A172 (cell line): ENCODE results near the gene RSPH10B2. TPM values are rescaled to one million over a fixed set of nuclear protein-coding genes. Genes with fewer than 3 reads are reported as not detected.
"Not testable (repeated sequence)": the region's sequence is repeated elsewhere in the genome, so short reads cannot be mapped to it uniquely, and the experiment has no call there.

Source experiments
- DNase-seq: peaks from one replicate; pipeline ENCODE4 v3.0.0-alpha.2; 2015; ENCODE audit warnings: low spot score
- total RNA-seq: library from RNA; depleted of rRNA; stranded (reverse); fragments of >200 nt; shearing (Covaris generic); gene quantifications from 2 replicates; pipeline ENCODE4 v1.2.3, GENCODE V29; 2014

The RSPH10B2 gene
- total RNA-seq, 1 experiment from 2014 or later, result not detected

DNA sequence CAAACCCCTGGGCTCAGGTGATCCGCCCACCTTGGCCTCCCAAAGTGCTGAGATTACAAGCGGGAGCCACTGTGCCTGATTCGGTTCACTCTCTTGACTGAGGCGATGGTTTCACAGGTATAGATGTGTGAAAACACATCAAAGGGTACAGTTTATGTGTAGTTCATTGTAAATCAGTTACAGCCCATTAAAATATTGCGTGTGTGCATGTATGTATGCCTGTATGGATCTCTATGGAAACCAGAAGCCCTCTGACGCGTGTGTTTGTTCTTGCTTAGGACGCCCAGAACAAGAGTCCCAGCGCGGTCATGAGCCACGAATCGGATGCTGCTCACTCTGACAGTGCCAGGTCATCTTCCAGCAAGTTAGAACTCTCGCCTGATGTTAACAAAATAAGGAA, 35.5 kb downstream of the RSPH10B2 start:
- not testable (repeated sequence) for DNase-seq

DNA sequence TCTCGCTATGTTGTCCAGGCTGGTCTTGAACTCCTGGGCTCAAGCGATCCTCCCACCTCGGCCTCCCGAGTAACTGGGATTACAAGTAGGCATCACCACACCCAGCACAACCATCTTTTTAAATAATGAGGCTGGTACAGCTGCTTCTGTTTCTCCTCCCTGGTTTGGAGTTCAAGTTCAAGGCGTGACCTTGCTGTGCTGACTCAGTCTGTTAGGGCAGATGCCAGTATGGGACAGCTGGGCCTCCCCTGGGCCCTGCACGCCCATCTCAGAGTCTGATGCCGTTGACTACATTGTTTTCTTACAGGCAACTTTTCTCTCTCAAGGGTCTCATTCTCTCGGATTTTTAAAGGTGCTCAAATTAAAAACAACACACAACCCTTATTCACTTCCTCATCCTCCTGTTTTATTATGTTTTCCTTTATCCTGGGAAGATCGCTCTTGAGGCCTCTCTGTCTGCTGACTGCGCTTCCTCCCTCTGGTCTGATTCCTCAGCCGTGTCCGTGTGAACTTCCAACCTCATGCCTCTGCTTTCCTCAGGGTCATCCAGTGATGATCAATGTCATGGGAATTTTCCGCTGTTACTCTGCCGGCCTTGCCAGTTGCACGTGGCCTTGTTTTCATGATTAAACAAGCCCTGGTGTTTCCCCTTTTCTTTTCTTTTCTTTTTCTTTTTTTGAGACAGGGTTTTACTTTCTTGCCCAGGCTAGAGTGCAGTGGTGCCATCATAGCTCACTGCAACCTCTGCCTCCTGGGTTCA, 38.4 kb downstream of the RSPH10B2 start:
- DNase-seq, result peak; percentile 64

DNA sequence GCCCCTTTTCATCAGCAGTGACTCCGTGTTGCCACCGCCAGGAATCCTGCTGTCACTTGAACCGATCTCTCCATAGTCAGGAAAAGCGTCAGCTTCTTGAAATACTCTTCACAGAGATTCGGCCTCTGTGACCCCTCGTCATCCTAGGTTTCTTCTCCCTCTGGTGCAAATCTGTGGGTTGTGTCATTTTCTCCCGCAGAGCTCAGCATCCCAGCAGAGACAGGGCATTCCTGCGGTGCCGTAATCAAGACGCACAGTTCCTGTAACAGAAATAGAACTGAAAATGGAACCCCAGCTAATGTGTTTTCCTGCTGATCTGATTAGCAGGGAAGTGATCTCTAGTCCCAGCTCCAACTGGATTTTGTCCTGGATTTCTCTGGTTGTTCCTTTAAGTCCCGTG, 40.4 kb downstream of the RSPH10B2 start:
- DNase-seq, result not testable (repeated sequence)

DNA sequence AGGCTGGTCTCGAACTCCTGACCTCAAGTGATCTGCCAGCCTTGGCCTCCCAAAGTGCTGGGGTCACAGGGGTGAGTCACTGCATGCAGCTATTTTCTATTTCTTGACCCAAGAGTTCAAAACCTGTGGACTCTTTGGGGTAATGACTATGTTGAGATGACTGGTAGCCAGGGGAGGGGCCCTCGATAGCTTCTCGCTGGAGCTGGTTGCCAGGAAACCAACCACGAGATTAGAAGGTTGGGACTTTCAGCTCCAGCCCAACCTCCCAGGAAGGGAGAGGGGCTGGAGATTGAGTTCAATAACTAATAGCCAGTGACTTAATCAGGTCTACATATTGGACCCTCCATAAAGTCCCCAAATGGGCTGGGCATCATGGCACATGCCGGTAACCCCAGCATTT, 43.3 kb downstream of the RSPH10B2 start:
- DNase-seq, result peak; percentile 10

DNA sequence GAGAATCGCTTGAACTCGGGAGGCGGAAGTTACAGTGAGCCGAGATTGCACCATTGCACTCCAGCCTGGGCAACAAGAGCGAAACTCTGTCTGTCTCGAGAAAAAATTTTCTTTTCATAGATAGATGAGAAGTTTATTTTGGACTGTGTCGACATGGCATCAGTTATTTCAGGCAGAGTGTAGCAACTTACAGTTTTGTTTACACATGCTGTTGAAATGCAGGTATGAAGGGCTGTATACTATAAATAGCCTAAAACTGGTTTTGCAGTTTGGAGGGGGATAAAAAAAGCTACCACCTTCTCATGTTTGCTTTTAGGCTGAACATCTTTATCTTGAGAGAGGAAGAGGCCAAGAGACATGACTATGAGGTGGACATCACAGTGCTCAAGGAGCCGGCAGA, 44.1 kb downstream of the RSPH10B2 start:
- not testable (repeated sequence) for DNase-seq

DNA sequence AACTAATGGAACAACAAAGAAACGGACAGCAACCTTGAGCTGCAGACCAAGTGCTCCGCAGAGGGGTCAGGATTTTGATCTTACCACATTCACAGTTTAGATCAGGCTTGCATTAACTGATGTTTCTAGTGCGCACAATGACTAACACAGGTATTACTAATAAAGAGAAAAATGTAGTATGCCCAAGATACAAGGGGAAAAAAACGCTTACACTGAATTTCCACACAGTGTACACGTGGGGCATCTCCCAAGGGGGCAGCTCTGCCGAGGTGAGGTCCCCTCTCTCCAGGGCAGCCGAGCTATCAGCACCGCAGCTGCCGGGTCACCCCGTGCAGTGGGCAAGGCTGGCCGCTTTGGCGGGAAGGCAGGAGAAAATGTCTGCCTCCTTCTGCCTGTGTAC, 46.0 kb downstream of the RSPH10B2 start:
- not testable (repeated sequence) for DNase-seq

DNA sequence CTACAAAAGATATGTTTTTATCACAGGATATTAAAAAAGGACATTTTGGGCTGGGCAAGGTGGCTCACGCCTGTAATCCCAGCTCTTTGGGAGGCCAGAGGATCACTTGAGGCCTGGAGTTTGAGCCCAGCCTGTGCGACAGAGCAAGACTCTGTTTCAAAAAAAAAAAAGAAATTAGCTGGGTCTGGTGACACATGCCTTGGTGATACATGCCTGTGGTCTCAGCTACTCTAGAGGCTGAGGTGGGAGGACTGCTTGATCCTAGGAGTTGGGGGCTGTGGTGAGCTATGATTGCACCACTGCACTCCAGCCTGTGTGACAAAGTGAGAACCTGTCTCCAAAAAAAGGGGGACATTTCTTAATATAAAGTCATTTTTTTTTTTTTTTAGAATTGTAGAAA, 46.4 kb downstream of the RSPH10B2 start:
- not testable (repeated sequence) for DNase-seq

DNA sequence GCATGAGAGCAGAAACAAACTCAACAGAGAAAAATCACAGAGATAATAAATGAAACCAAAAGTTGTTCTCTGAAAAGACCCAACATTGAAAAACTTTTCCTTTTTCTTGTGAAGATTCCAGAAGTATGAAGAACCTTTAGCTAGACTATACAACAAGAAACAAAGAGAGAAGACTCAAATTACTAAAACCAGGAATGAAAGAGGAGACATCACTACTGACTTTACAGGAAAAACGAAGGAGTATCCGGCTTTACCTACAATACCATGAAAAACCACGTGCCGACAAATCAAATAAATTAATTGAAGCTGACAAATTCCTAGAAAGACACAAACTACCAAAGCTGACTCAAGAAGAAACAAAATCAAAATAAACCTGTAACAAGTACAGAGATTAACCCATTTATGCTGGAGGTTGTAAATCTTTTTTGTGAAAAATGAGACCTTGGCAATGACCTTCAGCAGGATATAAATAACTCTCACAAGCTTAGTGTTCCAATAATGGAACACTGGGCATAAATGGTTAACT, 53.6 kb downstream of the RSPH10B2 start:
- DNase-seq, result not testable (repeated sequence)

DNA sequence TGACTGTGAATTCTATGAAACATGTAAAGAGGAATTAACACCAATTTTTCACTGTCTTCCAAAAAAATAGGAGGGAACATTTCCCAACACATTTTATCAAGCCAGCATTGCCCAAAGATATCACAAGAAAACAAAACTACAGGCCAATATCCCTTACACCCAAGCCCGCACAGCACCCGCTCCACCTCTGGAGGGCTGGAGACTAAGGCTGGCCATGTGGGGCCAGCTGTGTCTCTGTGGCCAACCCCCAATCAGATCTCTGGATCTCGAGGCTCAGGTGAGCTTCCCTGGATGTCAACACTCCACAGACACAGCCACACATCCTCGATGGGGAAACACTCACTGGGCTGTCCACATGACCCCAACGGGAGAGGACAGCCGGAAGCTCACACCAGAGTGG, 54.1 kb downstream of the RSPH10B2 start:
- DNase-seq, result not testable (repeated sequence)

DNA sequence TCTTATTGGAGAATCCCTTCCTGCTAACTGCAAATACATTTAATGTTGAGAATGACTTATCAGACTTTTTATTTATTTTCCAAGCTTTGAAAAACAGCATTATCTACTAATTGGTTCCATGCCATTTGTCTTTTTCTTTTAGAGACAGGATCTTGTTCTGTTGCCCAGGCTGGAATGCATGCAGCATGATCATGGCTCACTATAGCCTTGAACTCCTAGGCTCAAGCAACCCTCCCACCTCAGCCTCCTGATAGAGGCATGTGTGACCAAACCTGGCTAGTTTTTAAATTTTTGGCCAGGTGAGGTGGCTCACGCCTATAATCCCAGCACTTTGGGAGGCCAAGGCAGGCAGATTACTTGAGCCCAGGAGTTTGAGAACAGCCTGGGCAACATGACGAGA, 59.1 kb downstream of the RSPH10B2 start:
- DNase-seq, result not testable (repeated sequence)

DNA sequence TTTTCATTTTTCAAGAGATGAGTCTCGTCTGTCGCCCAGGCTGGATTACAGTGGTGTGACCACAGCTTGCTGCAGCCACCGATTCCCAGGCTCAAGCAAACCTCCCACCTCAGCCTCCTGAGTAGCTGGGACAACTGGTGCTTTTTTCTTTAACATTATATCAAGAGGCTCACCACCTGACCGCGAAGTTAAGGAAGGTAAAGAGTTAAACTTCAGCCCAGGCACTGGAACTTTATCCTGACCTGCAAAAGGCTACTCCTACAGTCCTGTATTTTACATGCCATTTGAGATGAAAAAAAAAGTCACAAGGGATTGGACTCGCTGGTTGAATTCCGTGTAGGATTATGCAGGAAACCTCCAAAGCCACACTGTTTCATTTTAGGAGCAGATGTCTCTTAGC, 61.6 kb downstream of the RSPH10B2 start:
- DNase-seq, result not testable (repeated sequence)

DNA sequence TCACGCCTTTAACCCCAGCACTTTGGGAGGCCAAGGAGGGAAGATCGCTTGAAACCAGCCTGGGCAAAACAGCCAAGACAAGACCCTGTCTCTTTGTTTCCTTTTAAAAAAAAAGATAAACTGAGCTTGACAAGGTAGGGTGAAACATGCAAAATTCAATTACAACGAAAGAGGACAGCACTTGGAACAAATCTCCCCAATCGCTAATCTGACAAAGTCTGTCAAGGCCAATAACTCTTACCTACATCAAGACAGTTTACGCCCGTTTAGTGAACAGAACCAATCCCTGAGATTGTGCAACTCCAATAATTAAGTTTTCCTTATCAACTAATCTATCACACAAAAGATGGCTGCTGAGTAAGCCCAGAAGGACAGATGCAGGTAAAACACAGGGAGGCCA, 67.7 kb downstream of the RSPH10B2 start:
- not testable (repeated sequence) for DNase-seq

DNA sequence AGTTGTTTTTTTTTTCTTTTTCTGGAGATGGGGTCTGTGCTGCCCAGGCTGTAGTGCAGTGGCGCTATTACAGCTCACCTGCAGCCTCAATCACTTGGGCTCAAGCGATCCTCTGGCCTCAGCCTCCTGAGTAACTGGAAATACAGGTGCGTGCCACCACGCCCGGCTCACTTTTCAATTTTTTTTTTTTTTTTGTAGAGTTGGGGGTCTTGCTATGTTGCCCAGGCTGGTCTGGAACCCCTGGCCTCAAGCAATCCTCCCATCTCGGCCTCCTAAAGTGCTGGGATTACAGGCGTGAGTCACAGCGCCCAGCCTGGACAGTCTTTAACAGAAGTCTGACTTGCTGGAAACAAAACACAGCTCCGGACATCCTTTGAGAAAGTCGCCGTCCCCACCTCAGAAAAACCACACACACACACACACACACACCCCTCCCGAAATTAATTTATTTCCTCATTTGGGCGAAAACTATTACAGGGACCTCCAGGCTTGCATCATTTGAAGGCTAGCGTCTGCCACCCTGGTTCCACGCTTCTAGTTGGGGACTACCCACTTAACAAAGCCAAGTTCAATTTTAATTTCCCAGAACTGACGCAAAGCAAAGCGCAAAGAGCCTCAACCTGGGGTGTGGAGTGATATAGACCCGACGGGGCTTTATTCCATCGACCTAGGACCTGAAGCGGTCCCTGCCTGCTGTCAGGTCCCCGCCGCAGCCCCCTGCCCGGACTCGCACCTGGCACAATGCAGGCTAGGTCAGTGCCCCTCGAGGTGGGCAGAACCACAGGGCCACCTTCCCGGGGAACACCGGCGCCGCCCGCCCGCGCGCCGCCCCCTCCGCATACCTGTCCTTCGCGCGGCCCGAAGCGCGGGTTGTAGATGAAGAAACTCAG, 71.6 kb downstream of the RSPH10B2 start:
- DNase-seq, result not testable (repeated sequence)

DNA sequence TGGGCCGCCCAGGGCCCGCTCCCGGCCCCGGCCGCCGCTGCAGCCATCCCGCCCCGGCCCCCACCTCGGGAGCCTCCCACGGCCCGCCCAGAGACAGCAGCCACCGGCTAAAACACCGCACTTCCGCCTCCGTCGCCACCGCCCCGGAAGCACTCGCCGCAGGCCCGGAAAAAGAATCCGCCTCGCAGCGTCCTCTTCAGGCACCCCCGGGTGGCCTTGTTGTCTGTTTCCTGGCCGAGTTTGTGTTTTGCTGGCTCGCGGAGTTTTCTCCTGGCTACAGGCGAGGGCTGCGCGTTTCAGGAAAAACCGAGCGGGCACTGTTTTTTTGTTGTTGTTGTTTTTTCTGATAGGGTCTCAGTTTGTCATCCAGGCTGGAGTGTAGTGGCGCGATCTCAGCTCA, 72.2 kb downstream of the RSPH10B2 start, which contains the start of gene CCZ1B:
Gene CCZ1B (minus strand): TSS at position 125 of the 400 bp plus-strand sequence. CDS start 78 bp downstream, at position 47.
- DNase-seq, result peak; percentile 57

DNA sequence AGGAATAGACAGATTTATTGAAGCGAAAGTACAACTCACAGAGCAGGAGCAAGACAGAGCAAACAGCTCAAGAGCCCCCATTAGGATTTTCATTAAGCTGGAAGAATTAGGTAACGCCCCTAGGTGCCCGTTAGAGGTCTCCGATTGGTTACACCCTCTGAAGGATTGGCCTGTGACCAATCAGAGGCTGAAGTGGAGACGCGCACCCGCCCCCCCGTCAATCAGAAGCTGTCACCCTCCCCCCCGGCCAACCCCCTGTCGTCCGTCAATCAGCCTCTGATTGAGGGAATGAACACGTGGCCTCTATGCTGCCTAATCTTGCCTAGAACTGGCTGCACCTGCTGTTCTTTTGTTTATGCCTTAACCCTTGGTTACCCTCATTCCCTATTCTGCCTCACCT, 73.3 kb downstream of the RSPH10B2 start:
- DNase-seq, result not testable (repeated sequence)

DNA sequence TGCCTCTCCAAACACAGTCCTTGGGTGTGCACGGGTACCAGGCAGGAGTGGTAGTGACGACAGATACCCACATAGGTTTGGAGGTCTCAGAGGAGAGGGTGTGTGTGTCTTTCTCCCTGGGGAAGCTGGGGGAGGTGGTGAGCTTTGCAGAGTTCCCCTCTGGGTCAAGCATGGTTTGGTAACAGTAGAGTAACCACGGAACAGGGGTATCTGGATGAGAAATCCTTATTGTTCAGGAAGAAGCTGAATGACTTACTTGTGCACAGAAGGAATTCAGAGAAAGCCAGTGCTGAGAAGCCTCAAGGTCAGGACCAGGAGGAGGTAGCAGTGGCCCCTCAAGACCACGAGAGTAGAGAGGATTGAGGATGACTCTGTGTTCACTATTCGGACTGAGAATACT, 75.7 kb downstream of the RSPH10B2 start:
- peak; percentile 14 for DNase-seq

DNA sequence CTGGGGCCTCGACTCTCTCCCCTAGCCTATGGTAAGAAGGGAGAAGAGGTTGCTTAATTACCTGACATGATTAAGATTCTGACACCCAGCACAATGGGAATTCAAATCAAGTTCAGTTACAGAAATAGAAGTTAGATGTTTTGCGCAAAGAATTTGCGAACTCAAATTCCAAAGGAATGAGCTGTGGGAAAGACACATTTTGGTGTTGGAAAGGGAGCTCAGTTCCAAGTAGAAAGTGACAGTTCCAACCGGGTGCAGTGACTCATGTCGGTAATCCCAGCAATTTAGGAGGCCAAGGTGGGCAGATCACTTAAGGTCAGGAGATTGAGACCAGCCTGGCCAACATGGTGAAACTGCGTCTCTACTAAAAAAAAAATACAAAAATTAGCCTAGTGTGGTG, 76.1 kb downstream of the RSPH10B2 start:
- peak; percentile 72 for DNase-seq

DNA sequence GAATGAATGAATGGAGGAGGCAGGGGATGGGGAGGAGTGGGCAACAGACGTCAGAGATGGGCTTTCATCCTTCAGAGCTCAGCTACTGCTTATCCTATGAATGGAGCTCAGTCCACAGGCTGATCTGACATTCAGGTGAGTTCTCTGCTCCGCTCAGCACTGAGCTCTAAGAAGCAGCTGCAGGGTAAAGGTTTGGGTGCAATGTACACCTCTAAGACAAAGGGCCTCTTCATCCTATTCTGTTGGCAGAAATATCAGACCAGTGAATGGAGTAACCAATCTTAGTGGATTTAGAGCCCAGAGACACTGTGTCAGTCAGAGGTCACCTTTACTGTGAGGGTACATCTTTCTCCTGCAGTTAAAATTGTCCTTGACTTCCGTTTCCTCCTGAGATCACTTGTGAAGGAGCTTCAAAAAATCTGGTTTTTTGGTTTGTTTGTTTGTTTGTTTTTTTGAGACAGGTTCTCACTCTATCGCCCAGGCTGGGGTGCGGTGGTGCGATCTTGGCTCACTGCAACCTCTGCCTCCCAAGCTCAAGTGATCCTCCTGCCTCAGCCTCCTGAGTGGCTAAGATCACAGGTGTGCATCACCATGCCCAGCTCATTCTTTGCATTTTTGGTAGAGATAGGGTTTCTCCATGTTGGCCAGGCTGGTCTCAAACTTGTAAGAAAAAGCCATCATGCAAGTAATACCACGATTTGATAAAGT, 77.3 kb downstream of the RSPH10B2 start:
- no peak for DNase-seq

DNA sequence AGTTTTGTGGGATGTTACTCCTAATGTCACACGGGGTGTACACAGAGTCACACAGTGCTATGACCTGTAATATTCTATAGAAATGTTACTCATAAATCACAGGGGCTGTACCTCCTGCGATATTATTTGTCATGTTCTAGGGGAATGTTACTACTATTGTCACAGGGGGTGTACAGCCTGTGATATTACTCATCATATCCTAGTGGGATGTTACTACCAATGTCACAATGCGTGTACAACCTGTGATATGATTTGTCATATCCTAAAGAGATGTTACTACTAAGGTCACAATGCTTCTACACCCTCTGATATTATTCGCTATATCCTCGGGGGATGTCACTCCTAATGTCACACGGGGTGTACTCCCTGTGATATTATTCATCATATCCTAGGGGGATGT, 79.7 kb downstream of the RSPH10B2 start:
- DNase-seq, result no peak

DNA sequence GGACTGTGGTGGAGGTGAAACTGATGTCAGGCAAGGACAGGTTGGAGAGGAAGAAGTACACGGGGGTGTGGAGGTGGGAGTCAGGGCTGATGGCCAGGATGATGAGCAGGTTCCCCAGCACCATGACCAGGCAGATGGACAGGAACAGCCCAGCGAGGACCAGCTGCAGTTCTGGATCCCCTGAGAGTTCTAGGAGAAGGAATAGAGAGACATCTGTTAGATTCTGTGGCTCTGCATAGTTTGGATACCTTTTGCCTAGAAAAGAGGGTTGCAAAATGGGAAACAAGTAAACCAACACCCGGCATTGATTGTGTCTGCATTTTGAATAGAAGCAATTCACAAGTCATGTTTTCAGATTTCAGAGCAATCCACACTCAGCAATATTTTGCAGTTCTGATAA, 81.6 kb downstream of the RSPH10B2 start:
- not testable (repeated sequence) for DNase-seq

DNA sequence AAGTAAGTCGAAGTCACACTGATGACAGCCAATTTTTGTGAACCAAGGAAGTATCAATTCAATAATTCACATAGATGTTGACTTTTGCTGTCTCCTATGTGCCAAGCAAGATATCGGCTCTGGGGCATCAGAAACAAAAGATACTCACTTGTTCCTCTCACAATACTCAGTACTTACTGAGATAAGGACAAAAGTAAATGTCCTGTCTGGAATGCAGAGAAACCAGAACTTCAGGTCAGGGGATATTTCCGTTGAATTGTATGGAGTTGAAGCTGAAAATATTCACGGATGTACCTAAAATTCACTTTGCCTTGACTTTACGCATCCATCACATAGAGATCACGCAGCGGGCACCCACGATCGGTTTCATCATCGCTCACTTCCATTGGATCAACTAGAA, 83.2 kb downstream of the RSPH10B2 start:
- not testable (repeated sequence) for DNase-seq
